Measurements from ENCODE around the gene ANTXRL.

- TF ChIP-seq CTCF (IDR thresholded peaks at IDR 0.05) (no peak), POLR2A (IDR thresholded peaks at IDR 0.05) (no peak)
These were observed 30.7 kb upstream of the ANTXRL start for GRCh38 chr10:46255801-46256747.

Data from uterus (tissue), 2 donors.